Right ventricle myocardium superior (tissue), 1 donor: ENCODE data around the gene PFKFB2. TPM values are rescaled to one million over a fixed set of nuclear protein-coding genes. Genes with fewer than 3 reads are reported as not detected.

Source experiments
- ATAC-seq: fragments of 200-7000 bp; cut with Tn5 transposase; one replicate; pipeline ENCODE4 v1.9.1; 2020; ENCODE audit warnings: mild to moderate bottlenecking; ENCODE audit not compliant: poor library complexity
- DNase-seq: peaks from one replicate; pipeline ENCODE4 v3.0.0-alpha.2; 2020
- intact Hi-C: fragments of 100-400 bp; cut with DNase I; formaldehyde crosslinking; loops from one replicate; pipeline ENCODE4 v1.11.2; 2022
- total RNA-seq: library from RNA; stranded (reverse); fragmentation: NEBNext Ultra II Directional; extraction: Animal tissue kit (Norgen Biotek cat#: 25700); gene quantifications from one replicate; pipeline ENCODE4 v1.2.1, GENCODE V29; 2021
- donor health status: DM: no; HTN: yes; CAD: no; lungs with severe emphysema.

The PFKFB2 gene
- total RNA-seq, 1 donor from 2014 or later: 77.9 TPM

- intact Hi-C loops: no loop called here
- no peak for DNase-seq
- ATAC-seq: no peak
Measured at GRCh38 chr1:207103892-207104373, 50.9 kb downstream of the PFKFB2 start, which contains the start of gene C4BPA. Gene C4BPA (plus strand): TSS chr1:207104233. CDS start chr1:207113026, 8,793 bp downstream.

DNA sequence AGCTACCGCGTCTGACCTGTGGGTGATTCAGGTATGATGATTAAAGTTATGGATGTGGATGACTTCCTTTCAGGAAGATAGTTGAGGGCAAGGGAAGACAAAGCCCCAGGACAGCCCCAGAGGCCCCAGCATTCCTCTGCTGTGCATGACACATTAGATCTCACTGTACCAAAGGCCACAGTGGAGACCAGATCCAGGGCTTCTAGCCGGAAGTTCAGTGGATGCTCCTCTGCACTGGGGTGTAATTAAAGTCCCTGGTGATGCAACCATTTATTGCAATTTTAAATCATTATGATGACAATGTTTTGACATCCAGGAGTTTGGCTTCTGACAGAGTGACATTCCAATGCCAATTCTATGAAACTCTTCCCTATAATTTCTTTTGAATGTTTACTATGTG lies 55.9 kb downstream of the PFKFB2 start:
- DNase-seq (no peak), ATAC-seq (no peak)
- intact Hi-C loops: no loop called here

DNA sequence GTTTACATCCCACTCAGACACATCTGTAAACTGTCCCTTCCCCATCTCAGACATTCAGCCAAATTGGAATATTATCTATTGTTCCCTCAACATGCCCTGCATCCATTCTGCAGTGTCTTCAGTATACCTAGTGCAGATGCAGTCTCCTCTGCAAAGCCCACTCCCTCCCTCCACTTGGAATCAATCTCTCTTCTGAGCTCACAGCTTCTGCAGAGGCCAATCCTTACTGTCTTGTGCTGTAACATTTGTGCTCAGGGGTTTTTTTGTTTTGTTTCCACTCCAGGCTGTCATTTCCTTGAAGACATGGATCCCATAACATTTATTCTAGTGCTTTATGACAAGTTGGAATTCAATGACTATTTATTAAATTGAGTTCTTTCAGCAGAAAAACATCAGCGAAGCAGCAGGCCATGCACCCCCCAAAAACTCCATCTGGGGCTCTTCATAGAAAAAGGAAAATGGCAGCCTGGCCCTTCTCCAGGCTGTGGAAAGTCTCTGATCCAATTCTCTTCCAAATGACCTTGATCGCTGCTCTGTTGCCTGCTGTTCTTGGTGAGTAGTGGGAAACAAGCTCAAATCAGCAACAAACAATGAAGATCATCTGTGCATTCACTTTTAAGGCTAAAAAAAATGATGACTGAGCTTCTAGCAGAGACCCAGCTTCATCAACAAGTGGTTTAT lies 59.7 kb downstream of the PFKFB2 start:
- ATAC-seq (no peak), DNase-seq (no peak)
- intact Hi-C loops: no loop called here

GRCh38 chr1:207115269-207115668 lies 62.2 kb downstream of the PFKFB2 start:
- ATAC-seq (no peak), DNase-seq (no peak)
- intact Hi-C loops: no loop called here

DNA sequence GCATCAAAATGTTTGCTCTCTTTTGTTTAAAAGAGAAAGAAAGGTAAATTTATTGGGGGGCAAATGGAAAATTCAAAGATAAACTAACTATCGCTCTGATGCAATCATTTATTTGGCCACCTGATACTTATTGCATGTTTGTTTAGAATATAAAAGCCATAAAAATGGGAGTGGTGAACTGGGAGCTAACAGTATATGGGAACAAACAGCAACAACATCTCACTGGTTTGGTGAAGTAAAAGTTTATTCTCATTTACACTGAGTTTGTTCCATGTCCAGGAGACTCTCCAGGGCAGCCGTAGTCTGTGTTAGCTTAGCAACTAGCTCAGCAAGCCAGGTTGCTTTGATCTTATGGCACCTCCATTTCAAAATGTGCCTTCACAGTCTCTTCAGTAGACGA lies 71.3 kb downstream of the PFKFB2 start:
- intact Hi-C loops: no loop called here
- no peak for DNase-seq
- ATAC-seq: no peak

DNA sequence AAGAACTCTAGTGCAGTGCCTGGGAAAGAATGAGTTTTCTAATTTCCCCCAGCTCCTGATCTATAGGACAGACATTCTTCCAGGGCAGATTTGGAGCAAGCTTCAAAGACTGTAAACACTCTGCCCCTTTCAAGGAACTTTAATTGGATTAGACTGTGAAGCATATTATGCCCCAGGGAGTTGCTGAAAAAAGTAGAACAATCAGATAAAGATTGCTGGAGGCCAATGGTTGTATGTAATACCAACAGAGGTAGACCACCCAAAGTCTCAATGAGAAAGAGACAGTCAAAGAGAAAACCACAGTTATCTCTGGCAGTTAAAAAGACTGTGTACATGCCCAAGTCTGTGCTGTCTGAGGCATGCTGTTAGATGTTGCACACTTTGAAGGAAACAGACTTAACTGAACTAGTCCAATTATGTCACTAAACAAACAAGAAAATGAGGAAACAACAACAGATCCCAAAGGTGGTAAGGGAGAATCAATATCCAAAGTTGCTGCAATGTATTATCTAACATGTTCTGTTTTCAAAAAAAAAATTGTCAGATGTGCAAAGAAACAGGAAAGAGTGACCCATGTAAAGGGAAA lies 75.4 kb downstream of the PFKFB2 start:
- intact Hi-C loops: no loop called here
- DNase-seq (no peak), ATAC-seq (no peak)

DNA sequence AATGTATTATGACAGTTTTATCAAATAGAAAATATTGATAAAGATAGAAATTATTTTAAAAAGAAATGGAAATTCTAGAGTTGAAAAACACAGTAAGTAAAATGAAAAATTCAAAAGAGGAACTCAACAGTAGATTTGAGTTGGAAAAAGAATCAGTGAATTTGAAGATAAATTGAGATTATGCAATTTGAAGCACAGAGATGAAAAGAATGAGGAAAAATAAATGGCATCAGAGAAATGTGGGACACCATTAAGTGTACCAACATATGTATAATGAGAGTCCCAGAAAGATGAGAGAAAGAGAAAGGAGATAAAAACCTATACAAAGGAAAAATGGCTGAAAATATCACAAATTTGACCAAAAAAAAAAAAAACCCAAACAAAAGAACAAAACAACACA lies 76.0 kb downstream of the PFKFB2 start:
- no peak for ATAC-seq
- no peak for DNase-seq
- intact Hi-C loops: no loop called here

Other genes with a start within 250 kb of the PFKFB2 start
- gene IL20, start 187.7 kb upstream of the PFKFB2 start, total RNA-seq: not detected
- not detected for gene IL24, start 155.8 kb upstream of the PFKFB2 start, total RNA-seq
- gene FCMR, start 131.3 kb upstream of the PFKFB2 start, total RNA-seq: 3.2 TPM
- gene PIGR, start 106.8 kb upstream of the PFKFB2 start, total RNA-seq: 0.13 TPM
- not detected for gene FCAMR, start 82.8 kb upstream of the PFKFB2 start, total RNA-seq
- 0.81 TPM for gene C1orf116, start 20.5 kb upstream of the PFKFB2 start, total RNA-seq
- 4.0 TPM for gene YOD1, start 2.1 kb upstream of the PFKFB2 start, total RNA-seq
- 0.46 TPM for gene C4BPB, start 35.6 kb downstream of the PFKFB2 start, total RNA-seq
- 0.08 TPM for gene C4BPA, start 51.0 kb downstream of the PFKFB2 start, total RNA-seq